Measurements from ENCODE around the gene C19orf73. TPM values are rescaled to one million over a fixed set of nuclear protein-coding genes. Genes with fewer than 3 reads are reported as not detected.

C19orf73 gene
- total and polyA plus RNA-seq, 5 experiments from 2014 or later: 1.6 to 7.0 (median 3.0) TPM

DNA sequence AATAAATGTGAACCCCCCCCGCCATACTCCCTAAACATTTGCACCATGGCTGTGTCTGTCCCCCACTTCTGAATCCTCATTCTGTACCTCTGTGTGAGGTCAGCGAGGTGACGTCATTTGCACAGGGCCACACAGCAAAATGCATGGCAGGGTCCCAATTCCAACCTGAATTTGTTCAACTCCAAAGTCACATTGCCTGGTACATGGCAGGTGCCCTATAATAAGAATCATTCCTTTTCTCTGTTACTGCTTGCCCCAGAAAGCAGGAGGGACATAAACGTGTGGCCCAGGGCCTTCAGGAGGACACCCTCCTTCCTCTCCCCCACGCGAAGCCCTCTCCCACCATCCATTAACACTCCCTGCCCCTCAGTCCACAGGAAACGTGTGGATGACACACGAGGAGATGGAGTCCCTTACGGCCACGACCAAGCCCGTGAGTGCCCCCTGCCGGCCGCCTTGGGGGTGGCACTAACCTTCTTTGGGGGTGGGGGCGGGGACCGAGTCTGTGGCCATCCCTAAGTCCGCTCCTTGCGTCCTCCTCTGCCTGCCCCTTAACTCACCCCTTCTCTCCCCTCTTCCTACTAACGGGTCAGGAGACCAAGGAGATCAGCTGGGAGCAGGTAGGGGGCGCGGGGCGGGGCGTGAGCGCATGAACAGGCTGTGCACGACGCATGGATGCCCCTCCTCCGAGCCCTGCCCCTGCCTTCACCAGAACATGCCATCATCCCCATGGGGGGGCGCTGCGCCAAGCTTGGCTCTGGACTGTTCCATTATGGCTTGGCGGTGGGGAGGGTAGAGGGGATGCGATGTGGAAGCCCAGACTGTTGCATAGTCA, 26.8 kb upstream of the C19orf73 start:
- Mint-ChIP-seq H3K4me1 (peaks cover 21 to 52% (median 35%) of the 10 kb centered on the region in 4 donors), H3K27me3 (peaks cover 25 to 65% (median 49%) of the 10 kb centered on the region in 5 donors), H3K36me3 (peaks cover 0 to 7% (median 0%) of the 10 kb centered on the region in 3 donors), H3K4me3 (peak overlapping the region in 8 of 10 donors; percentile 2 to 61 (median 30)), H3K27ac (peak overlapping the region in 1 of 10 donors; percentile 66), H3K9me3 (peaks cover 0 to 2% (median 0%) of the 10 kb centered on the region in 9 donors)
- POLR2A ChIA-PET: interaction anchor here (0.7 to 1.1 kb wide), 2 partner anchors 32 to 154 kb away, joined by 3 read pairs; partner anchors contain the start of gene LIN7B
- DNase-seq (peak; percentile 54 to 85 (median 76)), ATAC-seq (peak; percentile 40 to 70)

DNA sequence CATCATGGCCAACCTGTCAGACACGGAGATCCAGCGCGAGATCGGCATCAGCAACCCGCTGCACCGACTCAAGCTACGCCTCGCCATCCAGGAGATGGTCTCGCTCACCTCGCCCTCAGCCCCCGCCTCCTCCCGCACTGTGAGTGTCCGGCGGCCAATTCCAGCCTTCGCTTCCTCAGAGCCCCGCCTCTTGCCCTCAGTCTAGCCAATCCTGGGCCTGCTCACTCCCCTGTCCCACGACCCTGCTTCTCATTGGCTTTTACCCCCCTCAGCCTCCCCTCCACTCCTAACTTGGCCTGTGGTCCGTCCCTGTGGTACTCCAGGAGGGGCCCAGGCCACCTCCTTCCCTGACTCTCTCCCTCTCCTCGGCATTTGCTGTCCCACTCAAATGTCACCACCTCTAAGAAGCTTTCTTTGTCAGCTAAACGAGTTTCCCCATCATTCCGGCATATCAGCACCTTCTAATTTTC, 24.0 kb upstream of the C19orf73 start:
- peak overlapping the region; percentile 74 to 92 (median 82) for H3K4me3 Mint-ChIP-seq
- DNase-seq (peak in 9 of 10 donors; percentile 33 to 76 (median 47)), ATAC-seq (peak; percentile 80 to 94)
- peaks cover 18 to 48% (median 37%) of the 10 kb centered on the region in 5 donors for H3K27me3 Mint-ChIP-seq
- POLR2A ChIA-PET: no interaction called here
- no peaks in the 10 kb centered on the region for H3K9me3 Mint-ChIP-seq
- no peaks in the 10 kb centered on the region for H3K36me3 Mint-ChIP-seq
- H3K27ac Mint-ChIP-seq: peak overlapping the region in 5 of 10 donors; percentile 57 to 75 (median 60)
- peaks cover 14 to 26% (median 19%) of the 10 kb centered on the region in 4 donors for H3K4me1 Mint-ChIP-seq

DNA sequence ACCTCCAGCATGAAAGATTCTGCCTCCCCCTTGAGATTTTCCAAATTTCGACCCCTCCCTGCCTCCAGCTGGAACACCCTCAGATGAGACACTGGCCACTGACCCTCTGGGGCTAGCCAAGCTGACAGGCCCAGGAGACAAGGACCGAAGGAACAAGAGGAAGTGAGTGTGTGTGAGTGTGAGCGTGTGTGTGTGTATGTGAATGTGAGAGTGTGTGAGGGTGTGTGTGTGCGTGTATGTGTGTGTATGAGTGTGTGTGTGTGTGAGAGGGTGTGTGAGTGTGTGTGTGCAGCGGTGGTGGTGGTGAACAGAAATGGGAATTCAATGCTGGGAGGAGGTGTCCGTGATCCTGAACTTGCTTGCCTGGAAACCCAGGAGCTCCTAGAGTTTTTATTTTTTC, 22.4 kb upstream of the C19orf73 start:
- Mint-ChIP-seq H3K27ac (no peak overlapping the region), H3K27me3 (peaks cover 11 to 46% (median 26%) of the 10 kb centered on the region in 5 donors), H3K36me3 (no peaks in the 10 kb centered on the region), H3K4me1 (peaks cover 14 to 24% (median 19%) of the 10 kb centered on the region in 4 donors), H3K9me3 (no peaks in the 10 kb centered on the region), H3K4me3 (peak overlapping the region in 3 of 10 donors; percentile 19 to 30 (median 23))
- no peak for ATAC-seq
- POLR2A ChIA-PET: interaction anchor here (0.5 to 0.8 kb wide), 2 partner anchors 9 to 11 kb away, joined by 3 to 5 read pairs; no protein-coding TSS in a partner anchor
- no peak for DNase-seq

GRCh38 chr19:49140951-49141350, 22.0 kb upstream of the C19orf73 start:
- Mint-ChIP-seq H3K4me3 (peak overlapping the region in 2 of 10 donors; percentile 19 to 30), H3K27me3 (peaks cover 11 to 42% (median 23%) of the 10 kb centered on the region in 5 donors), H3K9me3 (no peaks in the 10 kb centered on the region), H3K36me3 (no peaks in the 10 kb centered on the region), H3K27ac (no peak overlapping the region), H3K4me1 (peaks cover 14 to 21% (median 17%) of the 10 kb centered on the region in 4 donors)
- ATAC-seq: no peak
- DNase-seq: no peak
- POLR2A ChIA-PET: interaction anchor here (0.6 kb wide), 1 partner anchor 25 kb away, joined by 3 read pairs; no protein-coding TSS in a partner anchor

GRCh38 chr19:49136771-49137171, 17.8 kb upstream of the C19orf73 start:
- H3K27me3 Mint-ChIP-seq: peaks cover 0 to 15% (median 8%) of the 10 kb centered on the region in 5 donors
- no peaks in the 10 kb centered on the region for H3K9me3 Mint-ChIP-seq
- no peak overlapping the region for H3K4me3 Mint-ChIP-seq
- H3K27ac Mint-ChIP-seq: no peak overlapping the region
- ATAC-seq: no peak
- no peaks in the 10 kb centered on the region for H3K36me3 Mint-ChIP-seq
- POLR2A ChIA-PET: interaction anchor here (0.8 kb wide), 1 partner anchor 24 kb away, joined by 4 read pairs; no protein-coding TSS in a partner anchor
- H3K4me1 Mint-ChIP-seq: peaks cover 5 to 23% (median 18%) of the 10 kb centered on the region in 4 donors
- no peak for DNase-seq

- ATAC-seq (no peak), DNase-seq (no peak)
- Mint-ChIP-seq H3K27ac (no peak overlapping the region), H3K9me3 (no peaks in the 10 kb centered on the region), H3K27me3 (peaks cover 0 to 15% (median 5%) of the 10 kb centered on the region in 5 donors), H3K36me3 (no peaks in the 10 kb centered on the region), H3K4me1 (peaks cover 5 to 21% (median 16%) of the 10 kb centered on the region in 4 donors), H3K4me3 (no peak overlapping the region)
- POLR2A ChIA-PET: interaction anchor here (0.6 kb wide), 1 partner anchor 1232 kb away, joined by 4 read pairs; no protein-coding TSS in a partner anchor
Measured at GRCh38 chr19:49135686-49136085, 16.7 kb upstream of the C19orf73 start.

DNA sequence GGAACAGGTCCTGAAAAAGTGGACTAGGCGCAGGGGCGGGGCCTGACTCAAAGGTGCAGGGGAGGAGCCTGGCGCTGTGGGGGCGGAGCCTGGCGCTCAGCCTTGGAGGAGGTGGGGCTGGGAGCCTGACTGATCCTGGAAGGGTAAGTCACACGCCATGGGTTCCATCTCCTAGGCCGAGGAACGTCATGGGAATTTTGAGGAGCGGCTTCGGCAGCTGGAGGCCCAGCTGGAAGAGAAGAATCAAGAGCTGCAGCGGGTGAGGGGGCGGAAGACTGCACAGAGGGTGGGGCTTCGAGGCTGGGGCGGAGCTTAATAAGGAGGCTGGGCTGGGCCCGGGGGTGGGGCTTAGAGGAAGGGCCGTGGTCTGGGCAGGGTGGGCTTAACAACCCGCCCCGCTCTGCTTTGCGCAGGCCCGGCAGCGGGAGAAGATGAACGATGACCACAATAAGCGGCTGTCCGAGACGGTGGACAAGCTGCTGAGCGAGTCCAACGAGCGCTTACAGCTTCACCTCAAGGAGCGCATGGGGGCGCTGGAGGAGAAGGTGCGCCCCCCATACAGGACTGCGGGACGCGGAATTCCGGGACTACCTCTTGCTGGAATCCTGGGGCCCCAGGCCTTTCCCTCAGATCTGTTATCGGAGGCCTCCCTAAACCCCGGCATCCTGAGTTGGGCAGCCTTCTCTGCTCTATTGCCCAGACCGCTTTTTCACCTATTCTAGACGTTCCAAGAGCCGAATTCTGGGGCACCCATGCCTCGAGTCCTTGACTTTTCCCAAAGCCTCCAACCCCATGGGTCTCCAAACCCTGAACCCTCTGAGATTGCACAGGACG, 14.9 kb upstream of the C19orf73 start:
- POLR2A ChIA-PET: interaction anchor here (0.6 to 1.3 kb wide), 4 partner anchors 16 to 310 kb away, joined by 3 to 4 read pairs (median 4); partner anchors contain the start of genes FTL and LIN7B
- no peaks in the 10 kb centered on the region for H3K36me3 Mint-ChIP-seq
- peaks cover 10 to 26% (median 18%) of the 10 kb centered on the region in 4 donors for H3K4me1 Mint-ChIP-seq
- H3K9me3 Mint-ChIP-seq: no peaks in the 10 kb centered on the region
- peak overlapping the region; percentile 59 to 88 (median 78) for H3K4me3 Mint-ChIP-seq
- ATAC-seq (peak; percentile 77 to 78), DNase-seq (peak in 7 of 10 donors; percentile 38 to 56 (median 52))
- peaks cover 0 to 15% (median 5%) of the 10 kb centered on the region in 5 donors for H3K27me3 Mint-ChIP-seq
- H3K27ac Mint-ChIP-seq: peak overlapping the region in 1 of 10 donors; percentile 81

DNA sequence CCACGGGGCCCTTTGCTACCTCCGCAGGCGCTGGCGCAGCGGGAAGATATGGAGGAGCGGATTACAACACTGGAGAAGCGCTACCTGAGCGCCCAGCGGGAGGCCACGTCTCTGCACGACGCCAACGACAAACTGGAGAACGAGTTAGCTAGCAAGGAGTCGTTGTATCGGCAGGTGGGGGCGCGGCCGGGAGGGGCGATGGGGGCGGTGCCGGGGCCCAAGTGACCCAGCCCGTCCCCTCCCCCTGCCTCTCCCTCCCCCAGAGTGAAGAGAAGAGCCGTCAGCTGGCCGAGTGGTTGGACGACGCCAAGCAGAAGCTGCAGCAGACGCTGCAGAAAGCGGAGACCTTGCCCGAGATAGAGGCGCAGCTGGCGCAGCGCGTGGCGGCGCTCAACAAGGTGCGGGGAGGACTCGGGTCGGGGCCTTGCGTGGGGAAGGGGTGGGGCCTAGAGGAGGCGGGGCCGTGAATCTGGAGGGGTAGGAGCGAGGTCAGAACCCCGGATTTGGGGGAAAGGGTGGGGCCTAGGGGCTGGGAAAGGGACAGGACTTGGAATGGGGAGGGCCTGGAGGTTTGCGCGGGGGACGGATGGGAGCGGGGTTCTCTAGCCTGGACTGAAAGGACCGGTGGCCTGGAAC, 14.1 kb upstream of the C19orf73 start:
- Mint-ChIP-seq H3K36me3 (no peaks in the 10 kb centered on the region), H3K27me3 (peaks cover 0 to 15% (median 5%) of the 10 kb centered on the region in 5 donors), H3K9me3 (no peaks in the 10 kb centered on the region), H3K27ac (peak overlapping the region in 1 of 10 donors; percentile 81), H3K4me3 (peak overlapping the region; percentile 59 to 88 (median 78)), H3K4me1 (peaks cover 16 to 33% (median 25%) of the 10 kb centered on the region in 4 donors)
- peak in 6 of 10 donors; percentile 35 to 48 (median 44) for DNase-seq
- POLR2A ChIA-PET: interaction anchor here (1.1 to 1.2 kb wide), 2 partner anchors 16 to 19 kb away, joined by 4 read pairs; partner anchors contain the start of gene LIN7B
- peak; percentile 52 to 54 for ATAC-seq

GRCh38 chr19:49130325-49130724, 11.4 kb upstream of the C19orf73 start:
- Mint-ChIP-seq H3K9me3 (no peaks in the 10 kb centered on the region), H3K36me3 (no peaks in the 10 kb centered on the region), H3K4me1 (peaks cover 17 to 39% (median 29%) of the 10 kb centered on the region in 4 donors), H3K27ac (peak overlapping the region in 1 of 10 donors; percentile 52), H3K4me3 (peak overlapping the region in 1 of 10 donors; percentile 45), H3K27me3 (peaks cover 0 to 5% (median 0%) of the 10 kb centered on the region in 5 donors)
- ATAC-seq (no peak), DNase-seq (peak in 1 of 10 donors; percentile 64)
- POLR2A ChIA-PET: interaction anchor here (1.1 to 2.2 kb wide), 5 partner anchors 9 to 204 kb away, joined by 3 to 10 read pairs (median 3); partner anchors contain the start of gene LIN7B

DNA sequence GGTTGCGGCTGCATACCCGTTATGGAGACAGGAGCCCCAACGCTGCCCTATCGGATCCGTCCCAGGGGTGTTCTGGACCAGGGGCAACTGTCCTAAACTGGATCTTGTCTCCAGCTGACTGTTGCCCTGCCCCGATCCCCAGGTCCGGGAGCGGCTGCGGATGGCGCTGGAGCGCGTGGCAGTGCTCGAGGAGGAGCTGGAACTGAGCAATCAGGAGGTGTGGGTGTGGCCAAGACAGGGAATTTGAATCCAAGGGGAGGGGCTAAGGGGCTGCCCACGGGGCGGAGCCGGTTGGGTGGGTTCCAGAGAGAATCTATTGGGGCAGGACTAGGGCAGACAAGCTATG, 10.3 kb upstream of the C19orf73 start:
- H3K36me3 Mint-ChIP-seq: no peaks in the 10 kb centered on the region
- peak overlapping the region in 1 of 10 donors; percentile 75 for H3K27ac Mint-ChIP-seq
- no peak for DNase-seq
- H3K9me3 Mint-ChIP-seq: no peaks in the 10 kb centered on the region
- POLR2A ChIA-PET: interaction anchor here (1.5 to 2.4 kb wide), 4 partner anchors 11 to 205 kb away, joined by 3 to 23 read pairs (median 7); partner anchors contain the start of genes C19orf73, LIN7B and PPFIA3
- no peak for ATAC-seq
- peak overlapping the region in 4 of 10 donors; percentile 66 to 89 (median 80) for H3K4me3 Mint-ChIP-seq
- peaks cover 17 to 34% (median 24%) of the 10 kb centered on the region in 4 donors for H3K4me1 Mint-ChIP-seq
- peaks cover 0 to under 1% (median 0%) of the 10 kb centered on the region in 5 donors for H3K27me3 Mint-ChIP-seq
